ENCODE results near the gene SLC5A10.
A peak's percentile ranks its signal among the peaks of the same experiment; 100 is the strongest.
"Not testable (repeated sequence)": the region's sequence is repeated elsewhere in the genome, so short reads cannot be mapped to it uniquely, and the experiment has no call there.

The SLC5A10 gene

GRCh38 chr17:19036186-19036585, 84.2 kb downstream of the SLC5A10 start:
- not testable (repeated sequence) for H3K27me3 Mint-ChIP-seq; H3K27ac Mint-ChIP-seq; H3K36me3 Mint-ChIP-seq; H3K4me1 Mint-ChIP-seq (ENCODE audit: low read depth); H3K9me3 Mint-ChIP-seq (ENCODE audit: low read depth); H3K4me3 Mint-ChIP-seq

DNA sequence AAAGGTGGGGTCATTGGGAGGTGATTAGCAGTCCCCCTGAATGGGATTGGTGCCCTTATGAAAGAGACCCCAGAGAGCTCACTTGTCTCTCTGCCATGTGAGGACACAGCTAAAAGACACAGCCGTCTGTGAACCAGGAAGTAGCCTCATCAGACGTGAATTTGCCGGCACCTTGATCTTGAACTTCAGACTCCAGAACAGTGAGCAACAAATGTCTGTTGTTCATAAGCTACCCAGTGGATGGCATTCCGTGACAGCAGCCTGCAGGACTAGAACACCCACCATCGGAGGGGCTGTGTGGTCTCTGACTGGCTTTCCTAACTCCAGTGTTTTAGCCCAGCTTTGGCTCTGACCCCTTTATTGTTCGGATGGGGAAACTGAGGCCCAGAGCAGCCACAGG, 85.6 kb downstream of the SLC5A10 start:
- H3K4me3 Mint-ChIP-seq; H3K27me3 Mint-ChIP-seq; H3K27ac Mint-ChIP-seq; H3K9me3 Mint-ChIP-seq (ENCODE audit: low read depth); H3K4me1 Mint-ChIP-seq (ENCODE audit: low read depth); H3K36me3 Mint-ChIP-seq: not testable (repeated sequence)

- not testable (repeated sequence) for H3K36me3 Mint-ChIP-seq; H3K4me3 Mint-ChIP-seq; H3K27ac Mint-ChIP-seq; H3K4me1 Mint-ChIP-seq (ENCODE audit: low read depth); H3K9me3 Mint-ChIP-seq (ENCODE audit: low read depth); H3K27me3 Mint-ChIP-seq
Measured at GRCh38 chr17:19038007-19038406, 86.0 kb downstream of the SLC5A10 start.

DNA sequence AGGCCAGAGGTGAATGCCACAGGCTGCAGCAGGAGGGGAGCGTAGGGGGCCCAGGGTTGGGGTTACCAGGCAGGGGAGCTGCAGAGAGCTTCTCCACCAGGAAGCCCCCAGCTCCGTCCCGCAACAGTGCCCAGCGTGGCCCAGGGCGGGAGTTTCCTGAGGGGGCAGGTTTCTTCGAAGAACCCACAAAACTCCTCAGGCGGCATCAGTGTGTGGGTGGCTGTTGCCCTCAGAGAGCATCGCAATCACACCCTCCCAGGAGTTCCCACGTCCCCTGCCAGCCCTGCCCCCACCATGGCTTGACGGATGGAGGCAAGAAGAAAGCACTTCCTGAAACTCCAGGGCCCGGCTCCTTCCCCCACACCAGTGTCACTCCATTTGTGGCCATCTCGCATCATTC, 86.8 kb downstream of the SLC5A10 start:
- not testable (repeated sequence) for H3K4me3 Mint-ChIP-seq; H3K36me3 Mint-ChIP-seq; H3K27me3 Mint-ChIP-seq; H3K4me1 Mint-ChIP-seq (ENCODE audit: low read depth); H3K27ac Mint-ChIP-seq; H3K9me3 Mint-ChIP-seq (ENCODE audit: low read depth)

- not testable (repeated sequence) for H3K4me3 Mint-ChIP-seq; H3K36me3 Mint-ChIP-seq; H3K9me3 Mint-ChIP-seq (ENCODE audit: low read depth); H3K27ac Mint-ChIP-seq; H3K4me1 Mint-ChIP-seq (ENCODE audit: low read depth); H3K27me3 Mint-ChIP-seq
Measured at GRCh38 chr17:19040350-19040749, 88.4 kb downstream of the SLC5A10 start.

DNA sequence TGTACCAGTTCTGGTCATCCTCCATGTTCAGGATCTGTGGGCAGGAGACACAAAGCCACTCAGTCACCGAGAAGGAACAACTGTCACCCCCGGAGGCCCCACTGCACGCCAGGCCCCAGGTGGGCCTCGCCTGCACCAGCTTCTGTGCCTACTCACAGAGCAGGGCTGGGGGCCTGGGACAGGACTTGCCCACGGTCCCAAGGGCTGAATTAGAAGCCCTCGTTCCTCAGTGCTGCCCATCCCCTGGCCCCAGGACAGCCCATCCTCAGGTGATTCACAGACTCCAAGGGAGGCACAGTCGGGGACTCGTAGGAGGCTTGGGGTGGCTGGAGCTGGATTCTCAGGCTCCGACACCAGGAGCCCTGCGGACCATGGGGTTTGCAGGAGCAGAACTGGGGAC, 89.9 kb downstream of the SLC5A10 start:
- not testable (repeated sequence) for H3K4me3 Mint-ChIP-seq; H3K4me1 Mint-ChIP-seq (ENCODE audit: low read depth); H3K36me3 Mint-ChIP-seq; H3K27ac Mint-ChIP-seq; H3K9me3 Mint-ChIP-seq (ENCODE audit: low read depth); H3K27me3 Mint-ChIP-seq

DNA sequence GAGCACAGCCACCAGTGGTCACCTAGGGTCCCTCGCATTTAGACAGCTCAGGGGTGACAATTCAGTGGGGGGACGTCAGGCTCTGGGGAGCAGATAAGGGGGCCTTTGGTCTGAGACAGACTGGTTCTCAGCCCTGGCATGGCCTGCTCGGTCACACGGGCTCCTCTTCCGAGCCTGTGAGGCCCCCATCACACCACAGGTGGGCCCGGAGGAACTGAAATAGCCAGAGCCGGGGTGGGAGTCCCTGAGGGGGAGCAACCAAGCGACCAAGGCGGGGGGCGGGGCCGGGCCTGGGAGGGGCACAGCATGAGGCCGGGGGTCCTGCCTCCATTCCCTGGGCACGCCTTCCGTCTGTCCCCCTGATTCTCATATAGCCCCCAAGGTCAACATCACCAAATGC, 90.4 kb downstream of the SLC5A10 start:
- H3K4me1 Mint-ChIP-seq (ENCODE audit: low read depth); H3K27ac Mint-ChIP-seq; H3K9me3 Mint-ChIP-seq (ENCODE audit: low read depth); H3K36me3 Mint-ChIP-seq; H3K27me3 Mint-ChIP-seq; H3K4me3 Mint-ChIP-seq: not testable (repeated sequence)

- not testable (repeated sequence) for H3K27ac Mint-ChIP-seq; H3K4me3 Mint-ChIP-seq; H3K36me3 Mint-ChIP-seq; H3K9me3 Mint-ChIP-seq (ENCODE audit: low read depth); H3K4me1 Mint-ChIP-seq (ENCODE audit: low read depth); H3K27me3 Mint-ChIP-seq
Measured at GRCh38 chr17:19043032-19043431, 91.1 kb downstream of the SLC5A10 start.

- H3K4me1 Mint-ChIP-seq (ENCODE audit: low read depth); H3K27me3 Mint-ChIP-seq; H3K27ac Mint-ChIP-seq; H3K9me3 Mint-ChIP-seq (ENCODE audit: low read depth); H3K4me3 Mint-ChIP-seq; H3K36me3 Mint-ChIP-seq: not testable (repeated sequence)
Measured at GRCh38 chr17:19044643-19045042, 92.7 kb downstream of the SLC5A10 start.

- not testable (repeated sequence) for H3K4me1 Mint-ChIP-seq (ENCODE audit: low read depth); H3K27me3 Mint-ChIP-seq; H3K9me3 Mint-ChIP-seq (ENCODE audit: low read depth); H3K27ac Mint-ChIP-seq; H3K36me3 Mint-ChIP-seq; H3K4me3 Mint-ChIP-seq
Measured at GRCh38 chr17:19046782-19047375, 94.9 kb downstream of the SLC5A10 start, which contains the start of gene GRAP. GRAP (minus strand) TSS chr17:19046957; CDS start chr17:19046926, 31 bp downstream.

DNA sequence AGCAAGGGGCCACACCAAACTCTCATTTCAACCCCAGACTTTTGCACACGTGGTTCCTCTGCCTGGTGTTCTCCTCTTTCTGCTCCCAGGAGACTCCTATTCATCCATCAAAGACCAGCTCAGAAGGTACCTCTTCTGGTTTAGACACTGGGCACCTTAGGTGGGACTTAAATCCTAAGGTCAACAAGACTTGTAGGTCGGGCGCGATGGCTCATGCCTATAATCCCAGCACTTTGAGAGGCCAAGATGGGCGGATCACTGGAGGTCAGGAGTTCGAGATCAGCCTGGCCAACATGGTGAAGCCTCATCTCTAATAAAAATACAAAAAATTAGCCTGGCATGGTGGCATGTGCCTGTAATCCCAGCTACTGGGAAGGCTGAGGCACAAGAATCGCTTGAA, 95.5 kb downstream of the SLC5A10 start:
- not testable (repeated sequence) for H3K4me3 Mint-ChIP-seq; H3K9me3 Mint-ChIP-seq (ENCODE audit: low read depth); H3K27me3 Mint-ChIP-seq; H3K4me1 Mint-ChIP-seq (ENCODE audit: low read depth); H3K36me3 Mint-ChIP-seq; H3K27ac Mint-ChIP-seq

DNA sequence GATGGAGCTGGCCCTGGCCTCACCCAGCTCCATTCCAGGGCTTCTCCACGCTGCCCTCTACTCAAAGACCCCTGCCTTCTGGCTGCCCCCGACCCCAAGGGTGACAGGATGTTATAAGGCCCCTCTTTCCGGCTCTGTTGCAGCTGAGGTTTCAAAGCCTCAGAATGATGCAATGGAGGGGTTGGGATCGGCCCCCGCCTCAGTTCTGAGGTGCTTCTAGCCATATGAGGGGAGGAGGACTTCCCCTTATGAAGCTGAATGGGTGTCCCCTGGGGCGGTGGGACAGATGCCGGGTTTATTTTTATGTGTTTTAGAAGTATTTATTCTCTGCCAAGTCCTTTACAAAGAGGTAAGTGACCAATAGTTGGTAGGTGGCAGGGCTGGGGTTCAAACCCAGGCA, 96.9 kb downstream of the SLC5A10 start:
- not testable (repeated sequence) for H3K27ac Mint-ChIP-seq, H3K4me3 Mint-ChIP-seq

GRCh38 chr17:19055447-19055846, 103.5 kb downstream of the SLC5A10 start:
- not testable (repeated sequence) for H3K27ac Mint-ChIP-seq; H3K4me1 Mint-ChIP-seq (ENCODE audit: low read depth); H3K9me3 Mint-ChIP-seq (ENCODE audit: low read depth); H3K27me3 Mint-ChIP-seq; H3K4me3 Mint-ChIP-seq; H3K36me3 Mint-ChIP-seq

More for the DNA sequence above, 96.9 kb downstream of the SLC5A10 start:
- H3K36me3 Mint-ChIP-seq; H3K9me3 Mint-ChIP-seq (ENCODE audit: low read depth); H3K27me3 Mint-ChIP-seq; H3K4me1 Mint-ChIP-seq (ENCODE audit: low read depth): not testable (repeated sequence)

GRCh38 chr17:19062009-19062717, 110.2 kb downstream of the SLC5A10 start:
- not testable (repeated sequence) for H3K4me1 Mint-ChIP-seq (ENCODE audit: low read depth); H3K36me3 Mint-ChIP-seq; H3K27me3 Mint-ChIP-seq; H3K4me3 Mint-ChIP-seq; H3K9me3 Mint-ChIP-seq (ENCODE audit: low read depth); H3K27ac Mint-ChIP-seq

DNA sequence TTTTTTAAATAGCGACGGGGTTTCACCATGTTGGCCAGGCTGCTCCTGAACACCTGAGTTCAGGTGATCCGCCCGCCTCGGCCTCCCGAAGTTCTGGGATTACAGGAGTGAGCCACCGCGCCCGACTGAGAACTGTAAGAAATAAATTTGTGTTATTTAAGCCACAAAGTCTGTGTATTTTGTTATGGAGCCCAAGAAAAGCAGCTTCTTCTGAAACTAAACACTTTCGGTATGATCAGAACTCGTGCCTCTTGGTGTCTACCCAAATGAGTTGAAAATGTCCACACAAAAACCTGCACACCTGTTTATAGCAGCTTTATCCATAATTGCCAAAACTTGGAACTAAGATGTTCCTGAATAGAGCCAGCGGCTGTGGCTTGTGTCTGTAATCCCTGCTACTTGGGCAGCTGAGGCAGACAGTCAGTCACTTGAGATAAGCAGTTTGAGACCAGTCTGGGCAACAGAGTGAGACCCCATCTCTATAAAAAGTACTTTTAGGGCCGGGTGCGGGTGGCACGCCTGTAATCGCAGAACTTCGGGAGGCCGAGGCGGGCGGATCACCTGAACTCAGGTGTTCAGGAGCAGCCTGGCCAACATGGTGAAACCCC, 110.9 kb downstream of the SLC5A10 start:
- H3K4me3 Mint-ChIP-seq; H3K27me3 Mint-ChIP-seq; H3K4me1 Mint-ChIP-seq (ENCODE audit: low read depth); H3K9me3 Mint-ChIP-seq (ENCODE audit: low read depth); H3K27ac Mint-ChIP-seq; H3K36me3 Mint-ChIP-seq: not testable (repeated sequence)

- not testable (repeated sequence) for H3K27ac Mint-ChIP-seq; H3K27me3 Mint-ChIP-seq; H3K9me3 Mint-ChIP-seq (ENCODE audit: low read depth); H3K36me3 Mint-ChIP-seq; H3K4me1 Mint-ChIP-seq (ENCODE audit: low read depth)
- H3K4me3 Mint-ChIP-seq = peak overlapping the region; percentile 53
Measured at GRCh38 chr17:19063326-19063956, 111.5 kb downstream of the SLC5A10 start.

Measured in activated naive CD8-positive, alpha-beta T cell (primary cell).